Tibial artery (tissue), 4 donors: ENCODE measurements around the gene SYNRG.

ENCODE experiments used
- DNase-seq, 2 donors: peaks; one replicate each; pipeline ENCODE4 v3.0.0-alpha.2; 2019
- H3K27ac ChIP-seq, 2 donors: fragments of 200-600 bp; sonication (generic) in 1 of 2; 1 replicate in 1 of 2; 2 replicates in 1 of 2; pipeline ENCODE4 v1.5.1; 2018 to 2019; ENCODE audit warnings: mild to moderate bottlenecking in 1 of 2
- H3K27me3 ChIP-seq, 2 donors: fragments of 200-600 bp; sonication (generic) in 1 of 2; one replicate each; pipeline versions ENCODE4 v1.5.1 to v1.6.0; 2016 to 2019
- H3K36me3 ChIP-seq, 3 donors: fragments of 200-600 bp; sonication (generic) in 2 of 3; one replicate each; pipeline ENCODE4 v1.5.1; 2016 to 2019; ENCODE audit warnings: mild to moderate bottlenecking in 2 of 3
- H3K4me1 ChIP-seq, 4 donors: fragments of 200-600 bp; sonication (generic) in 2 of 4; 1 replicate in 3 of 4; 2 replicates in 1 of 4; pipeline ENCODE4 v1.5.1; 2016 to 2019
- H3K4me3 ChIP-seq, 2 donors: fragments of 200-600 bp; sonication (generic) in 1 of 2; 1 replicate in 1 of 2; 2 replicates in 1 of 2; pipeline ENCODE4 v1.5.1; 2018 to 2019; ENCODE audit warnings: mild to moderate bottlenecking in 2 of 2
- H3K9me3 ChIP-seq, 3 donors: fragments of 200-600 bp; sonication (generic) in 1 of 3; one replicate each; pipeline ENCODE4 v1.5.1; 2016 to 2019
- intact Hi-C: fragments of 100-400 bp; cut with DNase I; formaldehyde crosslinking; loops from one replicate; pipeline ENCODE4 v1.15.0; 2023; ENCODE audit warnings: low total_unique reads
- TF ChIP-seq, protein P1 (sequence below), 2 experiments: fragments of 200-600 bp in 1 of 2; fragments of 450-650 bp in 1 of 2; IDR thresholded peaks; one replicate each; pipeline ENCODE4 v1.5.1; 2017 to 2019; ENCODE audit warnings: antibody characterized with exemption in 2 of 2, mild to moderate bottlenecking in 1 of 2, moderate library complexity in 1 of 2

SYNRG gene

DNA sequence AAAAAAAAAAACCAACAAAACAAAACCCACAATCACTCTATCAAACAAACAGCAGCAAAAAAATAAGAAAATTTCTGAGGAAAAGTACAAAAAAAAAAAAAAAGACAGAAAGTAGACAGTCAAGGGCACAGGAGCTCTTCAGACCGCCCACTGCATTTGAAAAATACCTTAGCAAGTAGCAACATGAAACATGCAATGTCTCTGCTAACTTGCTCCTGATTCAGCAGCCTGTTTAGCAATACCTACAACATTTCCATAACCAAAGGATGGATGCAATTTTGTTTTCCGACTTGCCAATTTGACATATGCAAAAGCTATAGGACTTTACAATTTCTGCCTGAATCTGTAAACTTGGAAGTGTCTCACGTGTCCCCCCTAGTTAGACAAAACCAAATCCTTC lies 57.4 kb downstream of the SYNRG start:
- Histone ChIP-seq H3K4me1 (no peaks in the 10 kb centered on the region), H3K27ac (no peak overlapping the region), H3K27me3 (no peaks in the 10 kb centered on the region), H3K9me3 (no peaks in the 10 kb centered on the region), H3K36me3 (peaks cover 18 to 28% (median 19%) of the 10 kb centered on the region in 3 donors), H3K4me3 (no peak overlapping the region)
- DNase-seq, result no peak
- TF ChIP-seq, protein P1, sequence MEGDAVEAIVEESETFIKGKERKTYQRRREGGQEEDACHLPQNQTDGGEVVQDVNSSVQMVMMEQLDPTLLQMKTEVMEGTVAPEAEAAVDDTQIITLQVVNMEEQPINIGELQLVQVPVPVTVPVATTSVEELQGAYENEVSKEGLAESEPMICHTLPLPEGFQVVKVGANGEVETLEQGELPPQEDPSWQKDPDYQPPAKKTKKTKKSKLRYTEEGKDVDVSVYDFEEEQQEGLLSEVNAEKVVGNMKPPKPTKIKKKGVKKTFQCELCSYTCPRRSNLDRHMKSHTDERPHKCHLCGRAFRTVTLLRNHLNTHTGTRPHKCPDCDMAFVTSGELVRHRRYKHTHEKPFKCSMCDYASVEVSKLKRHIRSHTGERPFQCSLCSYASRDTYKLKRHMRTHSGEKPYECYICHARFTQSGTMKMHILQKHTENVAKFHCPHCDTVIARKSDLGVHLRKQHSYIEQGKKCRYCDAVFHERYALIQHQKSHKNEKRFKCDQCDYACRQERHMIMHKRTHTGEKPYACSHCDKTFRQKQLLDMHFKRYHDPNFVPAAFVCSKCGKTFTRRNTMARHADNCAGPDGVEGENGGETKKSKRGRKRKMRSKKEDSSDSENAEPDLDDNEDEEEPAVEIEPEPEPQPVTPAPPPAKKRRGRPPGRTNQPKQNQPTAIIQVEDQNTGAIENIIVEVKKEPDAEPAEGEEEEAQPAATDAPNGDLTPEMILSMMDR (IDR thresholded peaks at IDR 0.05), result no peak
- intact Hi-C loops, result no loop called here

DNA sequence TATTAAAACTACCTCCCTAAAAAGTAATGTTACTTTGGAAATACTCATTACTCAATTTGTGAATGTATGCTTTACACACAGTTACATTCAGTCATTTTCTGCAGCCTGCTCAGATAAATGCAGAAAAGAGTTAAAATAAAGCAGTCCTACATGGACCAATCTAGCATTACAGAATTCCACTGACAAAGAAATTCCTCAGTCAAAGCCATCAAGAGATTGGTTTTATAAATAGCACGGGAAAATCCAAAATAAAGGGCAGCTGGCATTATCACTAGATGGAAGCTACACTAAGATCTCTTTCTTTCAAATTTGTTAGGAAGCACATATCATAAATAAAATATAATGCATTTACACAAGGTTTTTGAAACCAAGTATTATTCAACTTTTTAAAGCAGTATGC lies 61.2 kb downstream of the SYNRG start:
- no peak overlapping the region for H3K27ac ChIP-seq
- no peak overlapping the region for H3K4me3 ChIP-seq
- peaks cover 7 to 8% (median 7%) of the 10 kb centered on the region in 3 donors for H3K36me3 ChIP-seq
- no peak for DNase-seq
- no peaks in the 10 kb centered on the region for H3K27me3 ChIP-seq
- H3K9me3 ChIP-seq, result no peaks in the 10 kb centered on the region
- H3K4me1 ChIP-seq, result peaks cover 0 to 6% (median 0%) of the 10 kb centered on the region in 4 donors
- TF ChIP-seq, protein P1 (IDR thresholded peaks at IDR 0.05), result no peak
- intact Hi-C loops, result no loop called here

DNA sequence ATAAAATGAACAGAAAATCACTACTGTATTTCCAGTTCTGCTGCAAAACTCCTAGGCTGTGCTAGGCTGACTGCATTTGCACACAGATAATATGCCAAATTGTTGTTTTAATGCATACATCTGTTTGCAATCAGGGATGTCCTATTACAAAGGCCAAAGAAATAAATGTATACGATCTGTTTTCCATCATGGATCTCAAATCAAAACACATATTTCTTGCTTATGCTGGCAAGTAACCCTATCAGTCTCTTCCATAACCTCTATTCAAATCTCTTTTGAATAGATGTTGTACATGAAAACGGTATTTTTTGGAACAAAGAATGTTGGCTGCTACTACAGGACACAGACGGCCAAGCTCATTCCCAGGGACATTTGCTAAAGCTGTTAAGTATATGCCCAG lies 62.9 kb downstream of the SYNRG start:
- peaks cover 3 to 13% (median 11%) of the 10 kb centered on the region in 3 donors for H3K36me3 ChIP-seq
- intact Hi-C loops, result no loop called here
- no peaks in the 10 kb centered on the region for H3K9me3 ChIP-seq
- H3K4me1 ChIP-seq, result peaks cover 0 to 6% (median 0%) of the 10 kb centered on the region in 4 donors
- no peak overlapping the region for H3K27ac ChIP-seq
- H3K27me3 ChIP-seq, result no peaks in the 10 kb centered on the region
- TF ChIP-seq, protein P1 (IDR thresholded peaks at IDR 0.05), result no peak
- H3K4me3 ChIP-seq, result no peak overlapping the region
- no peak for DNase-seq

DNA sequence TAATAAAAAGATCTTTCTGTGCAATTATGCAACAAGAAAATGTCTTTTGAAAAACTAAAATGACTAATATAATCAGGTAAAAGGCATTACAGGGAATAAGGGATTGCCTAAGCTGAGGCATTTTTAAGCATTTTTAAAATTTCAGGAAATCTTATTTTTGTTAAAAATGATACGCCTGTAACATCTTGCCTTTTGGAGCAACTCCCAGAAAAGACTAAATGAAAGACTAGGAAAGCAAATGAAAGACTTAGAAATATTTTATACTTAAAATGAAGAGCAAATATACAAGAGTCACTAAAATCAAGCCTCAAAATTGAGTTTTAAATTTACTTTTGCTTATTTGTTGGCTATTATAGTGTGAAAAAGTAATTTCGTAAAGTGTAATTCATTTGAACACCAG lies 63.7 kb downstream of the SYNRG start:
- no peaks in the 10 kb centered on the region for H3K9me3 ChIP-seq

DNA sequence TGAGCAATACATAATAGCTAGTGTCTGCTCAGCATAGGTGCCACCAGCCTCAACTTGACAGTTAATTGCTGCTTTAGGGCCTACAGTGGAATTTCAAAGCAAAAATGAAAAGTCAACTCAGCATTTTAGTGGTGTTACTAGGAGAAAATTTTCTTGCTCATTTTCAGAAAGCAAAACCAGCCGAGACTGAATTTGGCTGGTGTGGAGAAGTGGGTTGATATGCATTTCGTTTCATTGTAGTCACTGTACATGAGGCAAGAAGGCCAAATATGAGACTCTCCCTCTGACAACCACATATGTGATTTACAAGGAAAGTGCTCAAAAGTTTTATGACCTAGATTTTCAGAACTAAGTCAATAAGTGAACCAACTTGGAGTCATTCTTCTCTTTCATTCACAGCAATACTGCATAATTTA lies 65.6 kb downstream of the SYNRG start:
- no peak overlapping the region for H3K4me3 ChIP-seq
- no peaks in the 10 kb centered on the region for H3K9me3 ChIP-seq
- H3K36me3 ChIP-seq, result peaks cover 30 to 39% (median 38%) of the 10 kb centered on the region in 3 donors
- peaks cover 0 to 6% (median 0%) of the 10 kb centered on the region in 4 donors for H3K4me1 ChIP-seq
- no peak overlapping the region for H3K27ac ChIP-seq
- no peak for DNase-seq
- H3K27me3 ChIP-seq, result no peaks in the 10 kb centered on the region
- TF ChIP-seq, protein P1 (IDR thresholded peaks at IDR 0.05), result no peak
- intact Hi-C loops, result no loop called here

More for the DNA sequence above, 63.7 kb downstream of the SYNRG start:
- no peak overlapping the region for H3K27ac ChIP-seq
- TF ChIP-seq, protein P1 (IDR thresholded peaks at IDR 0.05), result no peak
- H3K27me3 ChIP-seq, result no peaks in the 10 kb centered on the region
- H3K36me3 ChIP-seq, result peaks cover 12 to 21% (median 20%) of the 10 kb centered on the region in 3 donors
- no peak for DNase-seq
- H3K4me3 ChIP-seq, result no peak overlapping the region
- peaks cover 0 to 6% (median 0%) of the 10 kb centered on the region in 4 donors for H3K4me1 ChIP-seq
- intact Hi-C loops, result no loop called here
